ENCODE results near the gene SULT1A3. TPM values are rescaled to one million over a fixed set of nuclear protein-coding genes. Genes with fewer than 3 reads are reported as not detected.
"Not testable (repeated sequence)": the region's sequence is repeated elsewhere in the genome, so short reads cannot be mapped to it uniquely, and the experiment has no call there.

SULT1A3 gene
- 1 to 10 TPM; 1.5 to 6.4 (median 2.9) TPM for polyA plus RNA-seq (ENCODE audit: insufficient read length in 10 of 10)
- long read RNA-seq, donor 1 = 0 reads
- long read RNA-seq, donor 2 = 0 reads
- long read RNA-seq, donor 3 = 0 reads
- long read RNA-seq, donor 4, partial matches to known transcripts = 0 of 1 reads
- long read RNA-seq, donor 4, other reads (novel, unspliced or antisense) = 0 of 1 reads
- long read RNA-seq, donor 5, partial matches to known transcripts = 0 of 1 reads
- long read RNA-seq, donor 5, other reads (novel, unspliced or antisense) = 0 of 1 reads
- long read RNA-seq, donor 6, partial matches to known transcripts = 0 of 1 reads
- long read RNA-seq, donor 6, other reads (novel, unspliced or antisense) = 0 of 1 reads
- long read RNA-seq, donor 7 = 0 reads
- long read RNA-seq, donor 8 = 0 reads
- long read RNA-seq, donor 9 = 0 reads

GRCh38 chr16:30199049-30199448 is at the start of gene SULT1A3:
Gene SULT1A3 (plus strand): TSS chr16:30199255. CDS start chr16:30200729, 1,474 bp downstream.
- not testable (repeated sequence) for DNase-seq

GRCh38 chr16:30151091-30151490 is 48.0 kb upstream of the SULT1A3 start:
- no peak for DNase-seq

GRCh38 chr16:30152517-30152916 is 46.5 kb upstream of the SULT1A3 start:
- DNase-seq = no peak

- DNase-seq = no peak
These were observed 43.9 kb upstream of the SULT1A3 start for GRCh38 chr16:30155188-30155587.

GRCh38 chr16:30157214-30157613 is 41.8 kb upstream of the SULT1A3 start:
- DNase-seq = no peak

- DNase-seq = no peak
These were observed 35.5 kb upstream of the SULT1A3 start for GRCh38 chr16:30163538-30163937.

GRCh38 chr16:30166202-30166902 is 32.7 kb upstream of the SULT1A3 start:
- no peak for DNase-seq

- not testable (repeated sequence) for DNase-seq
These were observed 30.3 kb upstream of the SULT1A3 start for GRCh38 chr16:30168746-30169145.

- not testable (repeated sequence) for DNase-seq
These were observed 29.6 kb upstream of the SULT1A3 start for GRCh38 chr16:30169416-30169815.

GRCh38 chr16:30170145-30170544 is 28.9 kb upstream of the SULT1A3 start:
- not testable (repeated sequence) for DNase-seq

GRCh38 chr16:30173054-30173453 is 26.0 kb upstream of the SULT1A3 start:
- DNase-seq = no peak

GRCh38 chr16:30176876-30177275 is 22.2 kb upstream of the SULT1A3 start:
- not testable (repeated sequence) for DNase-seq

GRCh38 chr16:30179195-30179594 is 19.9 kb upstream of the SULT1A3 start:
- no peak for DNase-seq

GRCh38 chr16:30179931-30180330 is 19.1 kb upstream of the SULT1A3 start:
- no peak for DNase-seq

- no peak for DNase-seq
These were observed 18.3 kb upstream of the SULT1A3 start for GRCh38 chr16:30180741-30181140.

GRCh38 chr16:30183233-30184095 is 15.6 kb upstream of the SULT1A3 start, which contains the start of gene CORO1A:
Gene CORO1A (plus strand): TSS chr16:30183602. CDS start chr16:30185210, 1,608 bp downstream.
- peak; percentile 70 to 94 (median 87) for DNase-seq

GRCh38 chr16:30184096-30184890 is 14.8 kb upstream of the SULT1A3 start:
- peak in 1 of 3 donors; percentile 34 for DNase-seq

- DNase-seq = peak in 1 of 3 donors; percentile 20
These were observed 14.0 kb upstream of the SULT1A3 start for GRCh38 chr16:30184891-30185682.

- DNase-seq = peak in 1 of 3 donors; percentile 44
These were observed 13.2 kb upstream of the SULT1A3 start for GRCh38 chr16:30185683-30186421.
